ENCODE results near the gene LRGUK.

DNA sequence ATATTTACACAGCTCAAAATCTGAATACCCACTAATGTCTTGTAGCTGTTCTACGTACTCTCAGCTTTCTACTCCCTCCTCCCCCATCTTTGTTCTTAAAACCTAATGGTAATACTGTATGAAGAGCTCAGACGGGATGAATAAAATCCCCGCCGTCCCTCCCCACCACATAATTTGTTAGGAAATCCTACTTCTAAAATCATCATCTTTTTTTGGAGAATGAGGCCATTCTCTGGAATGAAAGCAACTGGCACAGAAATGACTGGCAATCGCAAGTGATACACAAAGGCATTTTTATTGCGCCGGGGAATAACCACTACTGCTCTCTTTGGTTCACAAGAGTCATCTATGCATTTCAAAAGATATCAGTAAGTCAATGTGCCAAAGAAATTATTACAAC is 162.3 kb downstream of the LRGUK start:
- TF ChIP-seq, protein P1, sequence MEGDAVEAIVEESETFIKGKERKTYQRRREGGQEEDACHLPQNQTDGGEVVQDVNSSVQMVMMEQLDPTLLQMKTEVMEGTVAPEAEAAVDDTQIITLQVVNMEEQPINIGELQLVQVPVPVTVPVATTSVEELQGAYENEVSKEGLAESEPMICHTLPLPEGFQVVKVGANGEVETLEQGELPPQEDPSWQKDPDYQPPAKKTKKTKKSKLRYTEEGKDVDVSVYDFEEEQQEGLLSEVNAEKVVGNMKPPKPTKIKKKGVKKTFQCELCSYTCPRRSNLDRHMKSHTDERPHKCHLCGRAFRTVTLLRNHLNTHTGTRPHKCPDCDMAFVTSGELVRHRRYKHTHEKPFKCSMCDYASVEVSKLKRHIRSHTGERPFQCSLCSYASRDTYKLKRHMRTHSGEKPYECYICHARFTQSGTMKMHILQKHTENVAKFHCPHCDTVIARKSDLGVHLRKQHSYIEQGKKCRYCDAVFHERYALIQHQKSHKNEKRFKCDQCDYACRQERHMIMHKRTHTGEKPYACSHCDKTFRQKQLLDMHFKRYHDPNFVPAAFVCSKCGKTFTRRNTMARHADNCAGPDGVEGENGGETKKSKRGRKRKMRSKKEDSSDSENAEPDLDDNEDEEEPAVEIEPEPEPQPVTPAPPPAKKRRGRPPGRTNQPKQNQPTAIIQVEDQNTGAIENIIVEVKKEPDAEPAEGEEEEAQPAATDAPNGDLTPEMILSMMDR (IDR thresholded peaks at IDR 0.05; ENCODE audit: low read length), result no peak
- TF ChIP-seq EZH2phosphoT487 (IDR thresholded peaks at IDR 0.05; ENCODE audit: low read length) (no peak), EZH2 (optimal IDR thresholded peaks at IDR 0.05; ENCODE audit: low read depth, low read length) (no peak)
